HG03045 (cell line): ENCODE measurements around the gene TP73.

Experiments
- ATAC-seq: cut with Tn5 transposase; IDR thresholded peaks from one replicate; pipeline ENCODE4 v1.9.1; 2021; ENCODE audit warnings: mild to moderate bottlenecking, moderate library complexity; ENCODE audit not compliant: unreplicated experiment

The TP73 gene

DNA sequence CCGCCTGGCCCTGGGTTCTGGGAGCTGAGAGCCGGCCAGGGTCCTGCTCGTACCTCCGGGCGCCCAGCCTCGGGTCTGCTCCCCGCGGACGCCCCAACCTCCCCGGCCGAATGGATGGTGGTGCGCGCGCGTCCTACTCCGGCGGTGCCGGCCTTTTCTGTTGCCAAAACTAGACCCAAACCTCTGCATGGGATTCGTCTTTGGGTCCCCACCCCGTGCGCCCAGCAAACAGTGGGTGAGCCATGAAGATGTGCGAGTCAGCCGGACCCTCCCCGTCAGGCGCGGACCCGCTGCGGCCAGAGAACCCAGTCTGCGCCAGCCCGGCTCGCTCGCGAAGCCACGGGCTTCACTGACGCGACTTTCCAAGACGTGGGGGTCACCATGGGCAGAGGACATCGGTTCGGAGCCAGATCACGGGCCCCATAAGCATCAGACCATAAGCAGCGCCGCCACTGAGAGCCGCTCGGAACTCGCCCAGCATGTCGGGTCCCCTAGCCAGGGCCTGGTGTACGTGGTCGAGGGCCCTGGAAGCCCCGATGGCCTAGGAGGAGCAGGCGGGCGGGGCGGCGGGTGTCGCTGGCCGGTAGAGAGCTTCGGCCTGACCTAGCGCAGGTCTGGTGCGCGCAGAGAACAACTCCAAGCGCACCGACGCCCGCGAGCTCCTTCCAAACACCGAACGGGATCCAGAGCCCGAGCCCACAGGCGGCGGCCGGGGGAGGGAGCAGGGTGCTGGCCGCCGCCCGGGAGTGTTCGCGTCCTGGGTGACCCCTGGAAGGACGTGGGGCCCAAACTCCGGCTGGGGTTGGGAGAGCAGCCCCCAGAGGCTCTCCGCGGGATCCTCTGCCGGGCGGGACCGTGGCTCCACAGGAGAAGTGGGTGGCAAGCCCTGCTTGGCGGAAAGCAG is 1.0 kb upstream of the TP73 start:
- no peak for ATAC-seq

- no peak for ATAC-seq
Measured at GRCh38 chr1:3652548-3653285, 401 bp downstream of the TP73 start.

GRCh38 chr1:3653286-3653618 is 936 bp downstream of the TP73 start:
- ATAC-seq = no peak

GRCh38 chr1:3654549-3655281 is 2.4 kb downstream of the TP73 start:
- ATAC-seq = no peak

DNA sequence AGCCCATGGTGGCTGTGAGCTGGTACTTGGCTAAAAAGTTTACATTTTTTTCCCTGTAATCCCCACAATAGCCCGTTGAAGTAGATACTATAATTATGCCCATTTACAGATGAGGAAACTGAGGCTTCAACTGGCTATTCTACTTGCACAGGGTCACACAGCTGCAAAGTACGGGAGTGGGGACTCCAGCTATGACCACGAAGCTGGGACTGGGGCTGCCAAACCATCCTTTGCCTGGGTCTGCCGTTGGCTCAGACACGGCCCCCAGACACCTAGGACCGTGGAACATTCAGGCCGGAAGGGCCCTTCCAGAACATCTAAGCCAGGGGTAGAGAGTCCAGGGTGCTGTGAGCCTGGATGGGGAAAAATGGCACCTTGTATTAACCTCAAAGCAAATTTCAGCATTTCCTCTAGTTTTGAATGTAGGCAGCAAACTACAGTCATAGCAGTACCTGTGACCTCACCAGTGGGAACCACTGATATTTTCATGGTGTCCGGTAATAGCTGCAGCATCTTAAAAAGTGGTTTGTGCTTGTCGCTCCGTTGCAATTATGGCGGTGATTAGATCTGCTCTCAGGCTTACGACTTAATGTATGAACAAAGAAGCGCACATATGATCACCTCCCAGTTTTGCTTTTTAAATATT is 4.3 kb downstream of the TP73 start:
- ATAC-seq = peak; percentile 45

- ATAC-seq = no peak
Measured at GRCh38 chr1:3657096-3657475, 4.8 kb downstream of the TP73 start.

DNA sequence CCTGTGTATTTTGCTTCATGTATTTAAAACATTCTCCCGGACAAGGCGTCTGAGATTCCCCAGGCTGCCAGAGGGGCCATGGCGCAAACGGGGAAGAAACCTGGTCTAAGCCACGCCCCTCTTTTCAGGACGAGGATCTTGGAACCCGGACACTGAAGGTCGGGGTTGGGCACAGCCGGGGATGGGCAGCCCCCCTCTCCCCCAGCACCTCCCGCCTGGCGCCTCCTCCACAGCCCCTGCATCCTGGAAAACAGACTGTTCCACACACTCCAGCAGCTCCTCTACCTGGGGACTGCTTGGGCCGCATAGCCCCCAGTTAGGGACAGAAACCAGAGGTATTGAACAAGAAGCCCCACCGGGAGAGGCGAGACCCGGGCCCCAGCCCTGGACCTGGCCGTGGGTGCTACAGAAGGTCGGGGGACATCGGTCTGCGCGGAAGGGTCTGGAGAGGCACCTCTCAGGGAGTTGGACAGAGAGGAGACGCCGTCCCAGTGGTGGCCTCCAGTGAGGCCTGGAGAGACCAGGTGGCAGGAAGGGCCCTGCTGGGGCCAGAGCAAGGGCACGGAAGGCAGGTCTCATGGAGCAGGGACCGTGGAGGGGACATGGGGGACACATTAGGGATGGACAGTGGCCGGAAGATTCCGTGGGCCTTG is 5.4 kb downstream of the TP73 start:
- ATAC-seq = no peak

DNA sequence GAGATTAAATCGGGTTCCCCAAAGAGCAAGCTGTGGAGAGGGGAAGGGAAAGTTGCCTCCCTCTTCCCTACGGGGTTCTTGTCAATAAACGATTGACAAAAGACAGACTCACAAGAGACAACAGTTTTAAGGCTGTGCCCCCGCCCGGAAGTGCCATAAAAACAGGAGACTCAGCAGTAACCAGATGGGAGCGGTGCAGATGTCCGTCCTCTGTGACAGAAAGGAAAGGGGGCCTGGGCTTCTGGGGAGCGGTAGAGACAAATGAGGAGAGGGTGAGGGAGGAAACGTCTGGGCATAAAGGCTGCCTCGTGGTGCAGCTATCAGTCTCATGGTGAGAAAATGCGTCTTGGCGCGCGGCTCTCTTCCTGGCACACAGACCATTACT is 5.9 kb downstream of the TP73 start:
- ATAC-seq = no peak

- no peak for ATAC-seq
Measured at GRCh38 chr1:3659093-3659492, 6.8 kb downstream of the TP73 start.

DNA sequence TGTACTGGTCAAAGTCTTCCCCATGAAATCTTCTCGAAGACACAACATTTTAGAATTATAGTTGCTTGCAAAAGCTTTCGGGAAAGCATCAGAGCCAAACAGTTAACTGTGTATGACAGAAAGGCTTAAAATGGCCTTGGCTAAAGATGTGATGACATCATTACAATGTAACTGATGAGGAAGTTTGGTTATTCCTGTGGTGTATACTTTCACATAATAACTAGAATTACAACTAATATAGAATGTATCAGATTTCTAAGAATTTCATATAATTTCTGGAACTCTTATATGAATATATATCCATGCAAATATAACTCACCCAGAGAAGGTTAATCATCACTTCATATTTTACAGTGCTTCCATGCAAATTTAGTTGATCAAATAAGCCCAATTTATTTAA is 8.4 kb downstream of the TP73 start:
- no peak for ATAC-seq

- ATAC-seq = no peak
Measured at GRCh38 chr1:3661631-3662030, 9.3 kb downstream of the TP73 start.

DNA sequence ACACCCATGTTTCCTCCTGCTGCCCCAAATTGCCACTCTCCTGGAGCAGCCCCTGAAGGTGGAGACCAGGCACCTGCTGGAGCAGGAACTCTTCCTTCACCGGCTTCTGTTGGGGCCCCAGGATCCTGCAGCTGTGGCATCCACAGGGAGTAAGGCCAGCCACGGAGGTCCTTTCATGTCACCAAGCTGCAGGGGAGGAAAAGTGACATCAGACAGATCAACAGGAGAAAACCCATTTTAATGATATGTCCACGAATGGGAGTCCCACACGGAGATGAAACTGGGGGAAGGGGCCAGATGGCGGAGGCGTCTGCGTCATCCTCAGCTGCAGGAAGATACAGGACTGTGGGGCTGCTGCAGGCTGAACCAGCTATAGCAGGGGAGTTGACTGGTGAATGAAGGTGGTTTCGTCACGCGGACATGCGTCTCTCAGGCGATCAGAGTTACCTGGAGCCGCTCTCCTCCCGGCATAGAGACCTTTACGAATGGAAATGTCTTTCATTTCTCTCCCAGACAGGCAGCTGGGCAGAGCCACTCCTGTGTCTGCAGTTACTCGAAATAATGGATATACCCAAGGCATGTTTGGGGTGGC is 9.9 kb downstream of the TP73 start:
- no peak for ATAC-seq

GRCh38 chr1:3663999-3664699 is 11.8 kb downstream of the TP73 start:
- no peak for ATAC-seq

- ATAC-seq = no peak
Measured at GRCh38 chr1:3664700-3665375, 12.5 kb downstream of the TP73 start.

GRCh38 chr1:3668148-3668547 is 15.8 kb downstream of the TP73 start:
- no peak for ATAC-seq

GRCh38 chr1:3668585-3669300 is 16.4 kb downstream of the TP73 start:
- no peak for ATAC-seq

- ATAC-seq = no peak
Measured at GRCh38 chr1:3669421-3669821, 17.1 kb downstream of the TP73 start.

DNA sequence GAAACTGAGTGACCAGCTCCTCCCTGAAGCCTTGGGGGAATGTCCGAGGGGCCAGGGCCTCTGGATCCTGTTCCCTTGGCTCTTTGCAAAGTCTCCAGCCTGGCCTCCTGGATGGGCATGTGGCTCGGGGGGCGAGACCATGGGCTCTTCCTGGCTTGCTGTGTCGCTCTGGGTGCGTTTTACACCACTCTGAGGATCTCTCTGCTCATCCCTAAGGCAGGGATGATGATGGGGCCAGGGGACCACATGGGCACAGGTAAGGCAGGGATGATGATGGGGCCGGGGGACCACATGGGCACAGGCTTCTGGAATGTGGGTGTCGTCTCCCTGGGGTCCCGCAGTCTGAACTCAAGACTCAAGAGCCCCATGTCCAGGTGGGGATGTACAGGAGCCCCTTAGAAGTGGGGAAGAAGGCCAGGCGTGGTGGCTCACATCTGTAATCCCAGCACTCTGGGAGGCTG is 17.7 kb downstream of the TP73 start:
- ATAC-seq = no peak
